Fibroblast of lung (primary cell): ENCODE results near the gene RAB35. TPM values are rescaled to one million over a fixed set of nuclear protein-coding genes. Genes with fewer than 3 reads are reported as not detected.

Experiments
- DNase-seq, 2 donors: peaks; one replicate each; pipeline versions ENCODE4 v3.0.0 to v3.0.0-alpha.2; 2010; ENCODE audit warnings: low read depth in 2 of 2
- H2AFZ ChIP-seq: 2 replicates; pipeline ENCODE4 v1.5.1; 2012; ENCODE audit warnings: low read length, control low read depth, inconsistent platforms
- H3K27ac ChIP-seq: 2 replicates; pipeline ENCODE4 v1.5.1; 2011; ENCODE audit warnings: low read length, control low read depth; ENCODE audit not compliant: insufficient read depth
- H3K27me3 ChIP-seq: 2 replicates; pipeline ENCODE4 v1.5.1; 2011; ENCODE audit warnings: mild to moderate bottlenecking, low read length; ENCODE audit not compliant: control insufficient read depth, insufficient read depth
- H3K36me3 ChIP-seq: 2 replicates; pipeline ENCODE4 v1.5.1; 2011; ENCODE audit warnings: low read length; ENCODE audit not compliant: control insufficient read depth, insufficient read depth
- H3K4me1 ChIP-seq: 2 replicates; pipeline ENCODE4 v1.5.1; 2011; ENCODE audit warnings: low read length; ENCODE audit not compliant: control insufficient read depth, insufficient read depth; ENCODE audit errors: extremely low read depth
- H3K4me2 ChIP-seq: 2 replicates; pipeline ENCODE4 v1.5.1; 2011; ENCODE audit warnings: low read length, control low read depth; ENCODE audit not compliant: insufficient read depth; ENCODE audit errors: extremely low read depth
- H3K4me3 ChIP-seq, 4 experiments: fragments of 200-600 bp in 1 of 4; sonication (generic) in 1 of 4; replicated peaks in 1 of 4; 2 replicates each; pipeline ENCODE4 v1.5.1; 2011 to 2016; ENCODE audit warnings: low read length in 4 of 4, low read depth in 3 of 4, mild to moderate bottlenecking in 3 of 4, control low read depth in 2 of 4, inconsistent platforms in 1 of 4, mixed read lengths in 1 of 4; ENCODE audit not compliant: insufficient read depth in 1 of 4; ENCODE audit errors: control extremely low read depth in 1 of 4
- H3K79me2 ChIP-seq: 2 replicates; pipeline ENCODE4 v1.5.1; 2012; ENCODE audit warnings: mild to moderate bottlenecking, low read length, inconsistent platforms; ENCODE audit not compliant: control insufficient read depth, insufficient read depth
- H3K9ac ChIP-seq: 2 replicates; pipeline ENCODE4 v1.5.1; 2011; ENCODE audit warnings: mild to moderate bottlenecking, low read length, control low read depth; ENCODE audit not compliant: insufficient read depth
- H3K9me3 ChIP-seq: 2 replicates; pipeline ENCODE4 v1.5.1; 2012; ENCODE audit warnings: low read depth, low read length; ENCODE audit not compliant: control insufficient read depth, insufficient read depth
- H4K20me1 ChIP-seq: 2 replicates; pipeline ENCODE4 v1.5.1; 2011; ENCODE audit warnings: low read length; ENCODE audit not compliant: control insufficient read depth, insufficient read depth; ENCODE audit errors: extremely low read depth
- EZH2 ChIP-seq: IDR thresholded peaks from 2 replicates; pipeline ENCODE4 v1.5.1; 2012; ENCODE audit warnings: low read length, control low read depth, mild to moderate bottlenecking; ENCODE audit errors: missing control alignments
- polyA plus RNA-seq, 2 donors: library from polyadenylated mRNA; depleted of rRNA in 1 of 2; stranded (reverse) in 1 of 2; unstranded in 1 of 2; fragments of >200 nt; gene quantifications; 2 replicates each; pipeline ENCODE4 v1.2.1, GENCODE V29; 2011 to 2012; ENCODE audit warnings: missing spikeins in 1 of 2
- total RNA-seq: library from RNA; depleted of rRNA; stranded (reverse); fragments of >200 nt; gene quantifications from 2 replicates; pipeline ENCODE4 v1.2.1, GENCODE V29; 2014
- TF ChIP-seq, protein P1 (sequence below), 2 donors: IDR thresholded peaks in 1 of 2; conservative IDR thresholded peaks in 1 of 2; 1 replicate in 1 of 2; 2 replicates in 1 of 2; pipeline ENCODE4 v1.5.1; 2011 to 2012; ENCODE audit warnings: low read length in 2 of 2, control low read depth in 1 of 2, inconsistent platforms in 1 of 2, low read depth in 1 of 2, mild to moderate bottlenecking in 1 of 2

RAB35 gene
- total and polyA plus RNA-seq, 2 donors (not counting 1 experiment from before 2014, with no cell fraction given), result 29.7 to 51.4 TPM

DNA sequence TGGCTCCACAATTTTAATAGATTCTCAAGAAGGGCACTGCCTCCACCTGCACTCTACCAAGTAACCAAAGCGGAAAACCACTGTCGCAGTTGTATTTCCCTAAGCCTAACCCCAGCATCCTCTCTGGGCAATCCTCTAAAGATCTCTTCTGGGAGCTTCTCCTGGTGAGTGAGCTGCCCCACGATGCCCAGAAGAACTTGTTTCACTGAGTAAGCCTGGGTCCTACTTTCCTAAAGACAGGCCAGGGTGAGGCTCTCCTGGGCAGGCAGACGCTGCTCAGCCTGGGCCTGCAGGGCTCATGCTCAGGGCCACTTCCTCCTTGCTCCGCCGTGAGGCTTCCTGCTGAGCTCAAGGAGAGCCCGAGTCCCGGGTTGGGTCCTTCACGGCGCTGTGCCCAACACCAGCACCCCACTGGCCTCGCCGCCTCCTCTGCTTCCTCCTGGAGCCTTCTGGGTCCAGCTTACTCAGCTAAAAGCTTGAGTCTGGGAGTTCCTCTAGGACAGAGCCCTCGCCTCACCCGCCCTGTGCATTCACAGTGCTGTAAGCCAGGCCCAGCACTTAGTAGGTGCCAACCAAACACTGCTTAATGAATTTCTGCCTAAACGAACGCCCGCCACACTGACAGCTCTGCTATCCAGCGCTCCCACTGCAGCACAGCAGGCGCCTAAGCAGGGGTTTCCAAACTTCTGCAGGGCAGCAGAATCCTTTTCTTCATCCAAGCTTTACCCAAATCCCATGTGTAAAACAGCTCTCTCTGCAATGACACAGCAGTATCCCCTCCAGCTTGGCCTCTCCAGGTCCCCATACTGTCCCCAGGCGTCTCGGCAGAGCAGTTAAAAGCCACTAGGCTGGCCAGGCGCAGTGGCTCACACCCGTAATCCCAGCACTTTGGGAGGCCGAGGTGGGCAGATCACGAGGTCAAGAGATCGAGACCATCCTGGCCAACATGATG is 5.7 kb downstream of the RAB35 start:
- no peak for TF ChIP-seq EZH2
- TF ChIP-seq, protein P1, sequence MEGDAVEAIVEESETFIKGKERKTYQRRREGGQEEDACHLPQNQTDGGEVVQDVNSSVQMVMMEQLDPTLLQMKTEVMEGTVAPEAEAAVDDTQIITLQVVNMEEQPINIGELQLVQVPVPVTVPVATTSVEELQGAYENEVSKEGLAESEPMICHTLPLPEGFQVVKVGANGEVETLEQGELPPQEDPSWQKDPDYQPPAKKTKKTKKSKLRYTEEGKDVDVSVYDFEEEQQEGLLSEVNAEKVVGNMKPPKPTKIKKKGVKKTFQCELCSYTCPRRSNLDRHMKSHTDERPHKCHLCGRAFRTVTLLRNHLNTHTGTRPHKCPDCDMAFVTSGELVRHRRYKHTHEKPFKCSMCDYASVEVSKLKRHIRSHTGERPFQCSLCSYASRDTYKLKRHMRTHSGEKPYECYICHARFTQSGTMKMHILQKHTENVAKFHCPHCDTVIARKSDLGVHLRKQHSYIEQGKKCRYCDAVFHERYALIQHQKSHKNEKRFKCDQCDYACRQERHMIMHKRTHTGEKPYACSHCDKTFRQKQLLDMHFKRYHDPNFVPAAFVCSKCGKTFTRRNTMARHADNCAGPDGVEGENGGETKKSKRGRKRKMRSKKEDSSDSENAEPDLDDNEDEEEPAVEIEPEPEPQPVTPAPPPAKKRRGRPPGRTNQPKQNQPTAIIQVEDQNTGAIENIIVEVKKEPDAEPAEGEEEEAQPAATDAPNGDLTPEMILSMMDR (conservative IDR thresholded peaks at IDR 0.05 in 1 of 2, IDR thresholded peaks at IDR 0.05 in 1 of 2; ENCODE audit: low read depth in 1 of 2, low read length in 2 of 2), result no peak
- peaks cover 2% of the 10 kb centered on the region for H3K36me3 ChIP-seq
- H3K27me3 ChIP-seq, result no peaks in the 10 kb centered on the region
- peaks cover 88% of the 10 kb centered on the region for H3K79me2 ChIP-seq
- DNase-seq, result no peak
- H2AFZ ChIP-seq, result no peak overlapping the region
- H3K9ac ChIP-seq, result no peak overlapping the region
- no peak overlapping the region for H3K4me3 ChIP-seq
- H4K20me1 ChIP-seq, result no peaks in the 10 kb centered on the region
- peaks cover 3% of the 10 kb centered on the region for H3K4me1 ChIP-seq
- no peak overlapping the region for H3K4me2 ChIP-seq
- H3K27ac ChIP-seq, result no peak overlapping the region
- H3K9me3 ChIP-seq, result no peaks in the 10 kb centered on the region

DNA sequence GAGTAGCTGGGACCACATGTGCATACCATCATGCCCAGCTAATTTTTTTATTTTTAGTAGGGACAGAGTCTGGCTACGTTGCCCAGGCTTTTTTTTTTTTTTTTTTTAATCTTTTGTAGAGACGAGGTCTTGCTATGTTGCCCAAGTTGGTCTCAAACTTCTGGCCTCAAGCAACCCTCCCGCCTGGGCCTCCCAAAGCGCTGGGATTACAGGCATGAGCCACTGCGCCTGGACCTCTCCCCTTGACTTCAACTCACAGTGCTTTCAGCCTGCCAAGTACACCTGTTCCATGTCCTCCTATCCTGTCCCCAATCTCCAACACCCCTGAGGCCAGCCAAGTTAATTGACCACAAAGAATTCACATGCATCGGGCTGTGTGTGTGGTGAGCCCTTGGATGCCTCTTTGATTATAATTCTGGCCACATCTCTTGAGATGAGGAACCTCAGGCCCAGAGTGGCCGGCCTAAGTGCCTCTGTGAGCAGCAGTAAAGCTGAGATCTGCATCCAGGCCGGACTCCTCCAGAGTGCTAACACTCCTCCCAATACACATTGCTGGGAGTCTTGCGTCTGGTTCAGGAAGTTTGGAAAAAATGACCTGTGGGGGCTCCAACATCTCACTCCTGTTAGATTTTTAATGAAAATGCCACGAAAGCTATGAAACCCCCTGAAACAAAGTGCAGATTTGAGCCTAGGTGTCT is 6.8 kb downstream of the RAB35 start:
- no peak overlapping the region for H3K9ac ChIP-seq
- no peaks in the 10 kb centered on the region for H3K27me3 ChIP-seq
- no peak overlapping the region for H3K27ac ChIP-seq
- peak in 1 of 2 donors; percentile 19 for DNase-seq
- no peaks in the 10 kb centered on the region for H4K20me1 ChIP-seq
- no peaks in the 10 kb centered on the region for H3K9me3 ChIP-seq
- no peak for TF ChIP-seq EZH2
- TF ChIP-seq, protein P1 (conservative IDR thresholded peaks at IDR 0.05 in 1 of 2, IDR thresholded peaks at IDR 0.05 in 1 of 2; ENCODE audit: low read depth in 1 of 2, low read length in 2 of 2), result no peak
- no peak overlapping the region for H3K4me3 ChIP-seq
- H2AFZ ChIP-seq, result no peak overlapping the region
- peaks cover 84% of the 10 kb centered on the region for H3K79me2 ChIP-seq
- H3K36me3 ChIP-seq, result peaks cover 2% of the 10 kb centered on the region
- no peaks in the 10 kb centered on the region for H3K4me1 ChIP-seq
- H3K4me2 ChIP-seq, result no peak overlapping the region

DNA sequence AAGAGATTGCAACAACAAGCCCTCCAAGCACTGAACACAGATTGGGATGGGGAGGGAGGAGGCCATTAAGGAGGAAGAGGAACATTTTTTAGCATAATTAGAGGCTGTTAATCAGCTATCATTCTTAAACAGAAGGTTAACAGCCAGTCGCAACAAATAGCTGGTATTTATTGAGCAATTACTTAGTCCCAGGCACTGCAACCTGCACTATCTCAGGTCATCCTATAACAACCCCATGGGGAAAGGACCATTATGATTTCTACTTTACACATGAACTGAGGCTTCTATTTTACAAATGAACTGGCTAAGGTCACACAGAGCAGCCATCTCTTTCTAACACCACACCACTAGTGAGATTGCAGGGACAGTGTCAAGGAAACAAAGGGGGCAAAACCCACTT is 10.4 kb downstream of the RAB35 start:
- Histone ChIP-seq H3K27ac (no peak overlapping the region), H3K4me3 (no peak overlapping the region), H3K9me3 (no peaks in the 10 kb centered on the region), H3K27me3 (no peaks in the 10 kb centered on the region), H3K4me2 (no peak overlapping the region), H3K79me2 (peaks cover 81% of the 10 kb centered on the region), H3K9ac (no peak overlapping the region), H2AFZ (no peak overlapping the region), H3K36me3 (peaks cover 5% of the 10 kb centered on the region), H4K20me1 (no peaks in the 10 kb centered on the region), H3K4me1 (peaks cover 4% of the 10 kb centered on the region)
- DNase-seq, result no peak
- TF ChIP-seq, protein P1 (conservative IDR thresholded peaks at IDR 0.05 in 1 of 2, IDR thresholded peaks at IDR 0.05 in 1 of 2; ENCODE audit: low read depth in 1 of 2, low read length in 2 of 2), result no peak
- TF ChIP-seq EZH2, result no peak
